DMS153 (cell line): ENCODE data around the gene MARK2.
"Not testable (repeated sequence)": the region's sequence is repeated elsewhere in the genome, so short reads cannot be mapped to it uniquely, and the experiment has no call there.

ENCODE experiments used
- DNase-seq: peaks from one replicate; lab custom pipeline; 2025; lab: John Stamatoyannopoulos, UW

The MARK2 gene

GRCh38 chr11:63854696-63855095 lies 15.8 kb downstream of the MARK2 start:
- DNase-seq = no peak

- no peak for DNase-seq
These were observed 17.1 kb downstream of the MARK2 start for GRCh38 chr11:63855975-63856374.

GRCh38 chr11:63858628-63859550 lies 20.0 kb downstream of the MARK2 start:
- DNase-seq = no peak

- peak; percentile 87 for DNase-seq
These were observed 24.0 kb downstream of the MARK2 start for GRCh38 chr11:63862923-63863322.

GRCh38 chr11:63863620-63864019 lies 24.7 kb downstream of the MARK2 start:
- DNase-seq = not testable (repeated sequence)

GRCh38 chr11:63866211-63866610 lies 27.3 kb downstream of the MARK2 start:
- DNase-seq = no peak

GRCh38 chr11:63867511-63867910 lies 28.6 kb downstream of the MARK2 start:
- DNase-seq = no peak

- no peak for DNase-seq
These were observed 29.6 kb downstream of the MARK2 start for GRCh38 chr11:63868399-63869064.

- DNase-seq = no peak
These were observed 30.3 kb downstream of the MARK2 start for GRCh38 chr11:63869171-63869591.

GRCh38 chr11:63869683-63870082 lies 30.8 kb downstream of the MARK2 start:
- DNase-seq = no peak

- no peak for DNase-seq
These were observed 31.6 kb downstream of the MARK2 start for GRCh38 chr11:63870351-63871140.

- DNase-seq = peak; percentile 74
These were observed 33.3 kb downstream of the MARK2 start for GRCh38 chr11:63871962-63872799.

GRCh38 chr11:63872800-63873197 lies 33.9 kb downstream of the MARK2 start:
- DNase-seq = no peak

- no peak for DNase-seq
These were observed 34.4 kb downstream of the MARK2 start for GRCh38 chr11:63873311-63873710.

- DNase-seq = no peak
These were observed 35.6 kb downstream of the MARK2 start for GRCh38 chr11:63874511-63874910.

GRCh38 chr11:63875506-63876065 lies 36.7 kb downstream of the MARK2 start:
- DNase-seq = no peak

- no peak for DNase-seq
These were observed 37.7 kb downstream of the MARK2 start for GRCh38 chr11:63876616-63877015.

GRCh38 chr11:63877658-63878241 lies 38.8 kb downstream of the MARK2 start:
- DNase-seq = no peak

GRCh38 chr11:63879598-63880402 lies 40.9 kb downstream of the MARK2 start:
- DNase-seq = no peak

- DNase-seq = no peak
These were observed 41.5 kb downstream of the MARK2 start for GRCh38 chr11:63880403-63880790.
